Activated gamma-delta T cell (primary cell): ENCODE measurements around the gene CYP24A1.
A peak's percentile ranks its signal among the peaks of the same experiment; 100 is the strongest.

Source experiments
- DNase-seq: peaks from one replicate; lab custom pipeline; 2025; lab: John Stamatoyannopoulos, UW
- total RNA-seq, 2 donors: gene quantifications; one replicate each; lab custom pipeline; 2026; lab: John Stamatoyannopoulos, UW

CYP24A1 gene
- 1.5 to 9.3 reads per million in 2 donors for total RNA-seq

- DNase-seq, result no peak
Observed at GRCh38 chr20:54173653-54174456, at the start of gene CYP24A1. Gene CYP24A1, minus strand, starts transcription at chr20:54173986. Its CDS starts 407 bp downstream, at chr20:54173579.

GRCh38 chr20:54223285-54223684, 49.5 kb upstream of the CYP24A1 start:
- no peak for DNase-seq

GRCh38 chr20:54221996-54222890, 48.5 kb upstream of the CYP24A1 start:
- no peak for DNase-seq

- DNase-seq, result no peak
Observed at GRCh38 chr20:54221353-54221752, 47.6 kb upstream of the CYP24A1 start.

GRCh38 chr20:54220722-54221121, 46.9 kb upstream of the CYP24A1 start:
- DNase-seq, result no peak

GRCh38 chr20:54219751-54220426, 46.1 kb upstream of the CYP24A1 start:
- DNase-seq, result no peak

GRCh38 chr20:54218470-54218869, 44.7 kb upstream of the CYP24A1 start:
- DNase-seq, result no peak

- no peak for DNase-seq
Observed at GRCh38 chr20:54217762-54218161, 44.0 kb upstream of the CYP24A1 start.

GRCh38 chr20:54215157-54215789, 41.5 kb upstream of the CYP24A1 start:
- no peak for DNase-seq

GRCh38 chr20:54214566-54214965, 40.8 kb upstream of the CYP24A1 start:
- no peak for DNase-seq

GRCh38 chr20:54212871-54213270, 39.1 kb upstream of the CYP24A1 start:
- no peak for DNase-seq

- no peak for DNase-seq
Observed at GRCh38 chr20:54212226-54212625, 38.4 kb upstream of the CYP24A1 start.

GRCh38 chr20:54209216-54209813, 35.5 kb upstream of the CYP24A1 start:
- DNase-seq, result no peak

GRCh38 chr20:54208548-54209176, 34.9 kb upstream of the CYP24A1 start:
- no peak for DNase-seq

GRCh38 chr20:54207743-54208547, 34.2 kb upstream of the CYP24A1 start, which contains the start of gene PFDN4:
Gene PFDN4, plus strand, starts transcription at chr20:54208087. Its CDS starts 14 bp downstream, at chr20:54208101.
- DNase-seq, result peak; percentile 48

GRCh38 chr20:54207053-54207742, 33.4 kb upstream of the CYP24A1 start:
- DNase-seq, result no peak

GRCh38 chr20:54205450-54205849, 31.7 kb upstream of the CYP24A1 start:
- DNase-seq, result no peak

- DNase-seq, result no peak
Observed at GRCh38 chr20:54204481-54204880, 30.7 kb upstream of the CYP24A1 start.

GRCh38 chr20:54204063-54204462, 30.3 kb upstream of the CYP24A1 start:
- DNase-seq, result no peak
